H1 (cell line): ENCODE data around the gene ARHGAP15. TPM values are rescaled to one million over a fixed set of nuclear protein-coding genes. Genes with fewer than 3 reads are reported as not detected.

Experiments
- CTCF ChIA-PET: fragments of 300-600 bp; sonication (Branson Sonifier 250); formaldehyde crosslinking; loops from one replicate; lab custom pipeline; 2021; ENCODE audit not compliant: partially characterized antibody; lab: Charles Lee
- POLR2A ChIA-PET: fragments of 300-600 bp; sonication (Branson Sonifier 250); formaldehyde crosslinking; loops from one replicate; lab custom pipeline; 2021; ENCODE audit warnings: inconsistent platforms; ENCODE audit not compliant: partially characterized antibody; lab: Charles Lee
- DNase-seq, 2 experiments: peaks; one replicate each; pipeline versions ENCODE4 v3.0.0 to v3.0.0-alpha.2; 2010 to 2022; ENCODE audit warnings: low spot score in 2 of 2, low read depth in 1 of 2, mixed read lengths in 1 of 2
- FAIRE-seq: peaks from 2 replicates; lab custom pipeline; 2011; peaks lifted over from hg19 to GRCh38; lab: Jason Lieb, UNC
- H2AFZ ChIP-seq: 2 replicates; pipeline ENCODE4 v1.8.1; 2012; ENCODE audit warnings: low read length, inconsistent platforms
- H2AK5ac ChIP-seq: 2 replicates; pipeline ENCODE4 v1.6.1; 2013; ENCODE audit warnings: low read depth, low read length
- H2BK120ac ChIP-seq: replicated peaks from 2 replicates; pipeline ENCODE3; 2013; ENCODE audit warnings: low read depth, low read length, inconsistent platforms
- H2BK12ac ChIP-seq: 2 replicates; pipeline ENCODE4 v1.6.1; 2013; ENCODE audit warnings: low read depth, low read length
- H2BK15ac ChIP-seq: 2 replicates; pipeline ENCODE4 v1.6.1; 2013; ENCODE audit warnings: low read length
- H2BK20ac ChIP-seq: 2 replicates; pipeline ENCODE4 v1.6.1; 2013; ENCODE audit warnings: low read length
- H2BK5ac ChIP-seq: 2 replicates; pipeline ENCODE4 v1.6.1; 2013; ENCODE audit warnings: low read depth, low read length
- H3K14ac ChIP-seq: 2 replicates; pipeline ENCODE4 v1.6.1; 2013; ENCODE audit warnings: inconsistent platforms; ENCODE audit not compliant: insufficient read length
- H3K18ac ChIP-seq: 2 replicates; pipeline ENCODE4 v1.6.1; 2013; ENCODE audit warnings: low read length; ENCODE audit errors: extremely low read depth
- H3K23ac ChIP-seq: 2 replicates; pipeline ENCODE4 v1.6.1; 2013; ENCODE audit warnings: inconsistent platforms; ENCODE audit not compliant: insufficient read length
- H3K23me2 ChIP-seq: 2 replicates; pipeline ENCODE4 v1.6.1; 2013; ENCODE audit warnings: low read depth, low read length
- H3K27ac ChIP-seq: 2 replicates; pipeline ENCODE4 v1.6.1; 2011; ENCODE audit warnings: low read depth, low read length, inconsistent platforms
- H3K27me3 ChIP-seq, 4 experiments: replicated peaks in 1 of 4; 1 replicate in 1 of 4; 2 replicates in 3 of 4; pipeline versions ENCODE4 v1.6.1 to v1.8.1; 2011 to 2013; ENCODE audit warnings: low read length in 3 of 4, mild to moderate bottlenecking in 3 of 4, inconsistent platforms in 2 of 4, mixed read lengths in 2 of 4, moderate library complexity in 1 of 4; ENCODE audit not compliant: control insufficient read depth in 3 of 4, insufficient read depth in 3 of 4; ENCODE audit errors: extremely low read depth in 1 of 4
- H3K36me3 ChIP-seq, 4 experiments: 2 replicates each; pipeline versions ENCODE4 v1.6.1 to v1.8.1; 2011 to 2013; ENCODE audit warnings: mild to moderate bottlenecking in 4 of 4, low read length in 3 of 4, moderate library complexity in 2 of 4, control low read depth in 1 of 4, inconsistent platforms in 1 of 4; ENCODE audit not compliant: insufficient read depth in 4 of 4, control insufficient read depth in 2 of 4
- H3K4ac ChIP-seq: replicated peaks from 2 replicates; pipeline ENCODE3; 2013; ENCODE audit warnings: low read length, low read depth, mixed read lengths, inconsistent platforms; ENCODE audit not compliant: insufficient read length
- H3K4me1 ChIP-seq, 4 experiments: replicated peaks in 1 of 4; 1 replicate in 1 of 4; 2 replicates in 3 of 4; pipeline versions ENCODE4 v1.6.1 to v1.8.1; 2011 to 2013; ENCODE audit warnings: low read length in 3 of 4, inconsistent platforms in 2 of 4, mixed read lengths in 1 of 4; ENCODE audit not compliant: insufficient read depth in 4 of 4, control insufficient read depth in 3 of 4
- H3K4me2 ChIP-seq, 2 experiments: 2 replicates each; pipeline versions ENCODE4 v1.6.1 to v1.8.1; 2011 to 2013; ENCODE audit warnings: low read depth in 2 of 2, low read length in 2 of 2, control low read depth in 1 of 2, inconsistent platforms in 1 of 2, mild to moderate bottlenecking in 1 of 2; ENCODE audit not compliant: insufficient read depth in 1 of 2
- H3K4me3 ChIP-seq, 4 experiments: fragments of 200-600, 300-600 bp in 1 of 4; sonication (generic), shearing (Covaris generic), sonication (Bioruptor Twin) in 1 of 4; 2 replicates each; pipeline versions ENCODE4 v1.5.1 to v1.8.1; 2011 to 2016; ENCODE audit warnings: low read length in 4 of 4, low read depth in 3 of 4, control low read depth in 2 of 4, inconsistent platforms in 2 of 4, mild to moderate bottlenecking in 2 of 4, mixed read lengths in 1 of 4, moderate library complexity in 1 of 4; ENCODE audit not compliant: insufficient read depth in 2 of 4; ENCODE audit errors: extremely low read depth in 1 of 4
- H3K56ac ChIP-seq: replicated peaks from 2 replicates; pipeline ENCODE3; 2013; ENCODE audit warnings: low read depth, mild to moderate bottlenecking, mixed read lengths, low read length, inconsistent platforms; ENCODE audit not compliant: insufficient read length
- H3K79me1 ChIP-seq: 2 replicates; pipeline ENCODE4 v1.6.1; 2013; ENCODE audit warnings: low read depth, low read length, control low read depth
- H3K79me2 ChIP-seq, 2 experiments: 2 replicates each; pipeline versions ENCODE4 v1.6.1 to v1.8.1; 2012 to 2013; ENCODE audit warnings: low read length in 2 of 2, mild to moderate bottlenecking in 2 of 2, inconsistent platforms in 1 of 2; ENCODE audit not compliant: insufficient read depth in 2 of 2, control insufficient read depth in 1 of 2
- H3K9ac ChIP-seq, 4 experiments: replicated peaks in 1 of 4; 1 replicate in 1 of 4; 2 replicates in 3 of 4; pipeline versions ENCODE4 v1.6.1 to v1.8.1; 2011 to 2013; ENCODE audit warnings: low read depth in 3 of 4, low read length in 3 of 4, control low read depth in 2 of 4, mild to moderate bottlenecking in 2 of 4, moderate library complexity in 2 of 4, inconsistent platforms in 1 of 4; ENCODE audit errors: extremely low read depth in 1 of 4
- H3K9me3 ChIP-seq, 2 experiments: 2 replicates each; pipeline versions ENCODE4 v1.6.1 to v1.8.1; 2012 to 2013; ENCODE audit warnings: mild to moderate bottlenecking in 2 of 2, moderate library complexity in 2 of 2, control low read depth in 1 of 2, inconsistent platforms in 1 of 2, low read depth in 1 of 2, low read length in 1 of 2, mixed read lengths in 1 of 2; ENCODE audit not compliant: insufficient read depth in 2 of 2
- H4K20me1 ChIP-seq, 2 experiments: replicated peaks in 1 of 2; 2 replicates each; pipeline versions ENCODE3 to v1.8.1; 2011 to 2013; ENCODE audit warnings: inconsistent platforms in 2 of 2, low read length in 2 of 2, mild to moderate bottlenecking in 1 of 2; ENCODE audit not compliant: insufficient read depth in 2 of 2, control insufficient read depth in 1 of 2
- H4K5ac ChIP-seq: 2 replicates; pipeline ENCODE4 v1.6.1; 2013; ENCODE audit warnings: low read length, low read depth, mixed read lengths, inconsistent platforms; ENCODE audit not compliant: insufficient read length
- H4K8ac ChIP-seq: 2 replicates; pipeline ENCODE4 v1.8.0; 2013; ENCODE audit warnings: mild to moderate bottlenecking, moderate library complexity, low read length, inconsistent platforms; ENCODE audit not compliant: insufficient read depth; ENCODE audit errors: extremely low read depth
- H4K91ac ChIP-seq: replicated peaks from 2 replicates; pipeline ENCODE3; 2013; ENCODE audit warnings: low read length, mixed read lengths, inconsistent platforms; ENCODE audit not compliant: insufficient read length
- ATF3 ChIP-seq: IDR thresholded peaks from 2 replicates; pipeline ENCODE4 v1.6.1; 2011; ENCODE audit warnings: low read depth, mild to moderate bottlenecking, low read length; ENCODE audit not compliant: insufficient read depth
- GTF2F1 ChIP-seq: IDR thresholded peaks from 2 replicates; pipeline ENCODE4 v1.6.1; 2012; ENCODE audit warnings: low read depth, low read length, improper control_type of control experiment, borderline replicate concordance
- RXRA ChIP-seq: IDR thresholded peaks from 2 replicates; pipeline ENCODE4 v1.6.1; 2011; ENCODE audit warnings: low read depth, mild to moderate bottlenecking, low read length, moderate library complexity; ENCODE audit not compliant: insufficient read depth
- SP2 ChIP-seq: IDR thresholded peaks from 2 replicates; pipeline ENCODE4 v1.6.1; 2012; ENCODE audit warnings: mild to moderate bottlenecking, low read length, inconsistent platforms
- TAF7 ChIP-seq: optimal IDR thresholded peaks from 2 replicates; pipeline ENCODE3; 2011; ENCODE audit warnings: low read depth, mild to moderate bottlenecking, inconsistent platforms, low read length, moderate library complexity, borderline replicate concordance
- TCF12 ChIP-seq: IDR thresholded peaks from 2 replicates; pipeline ENCODE4 v1.6.1; 2011; ENCODE audit warnings: low read depth, mild to moderate bottlenecking, low read length
- polyA plus RNA-seq, 7 experiments: library from polyadenylated mRNA; depleted of rRNA in 3 of 7; stranded (reverse) in 5 of 7; unstranded in 2 of 7; fragments of >200 nt in 5 of 7; fragments of 200-250 nt in 2 of 7; gene quantifications; 1 replicate in 5 of 7; 2 replicates in 1 of 7; 4 replicates in 1 of 7; pipeline versions ENCODE4 v1.2.1 to v1.2.3, GENCODE V29; 2011 to 2013; ENCODE audit warnings: missing spikeins in 2 of 7, mixed read lengths in 2 of 7
- total RNA-seq: library from RNA; stranded (reverse); fragmentation: NEBNext Ultra II Directional; extraction: Animal tissue kit (Norgen Biotek cat#: 25700); gene quantifications from 2 replicates; pipeline ENCODE4 v1.2.1, GENCODE V29; 2021

Gene ARHGAP15
- total and polyA plus RNA-seq, 2 of the 8 experiments (the other 6 are each of a cell fraction or from before 2014, with no cell fraction given), result not detected

DNA sequence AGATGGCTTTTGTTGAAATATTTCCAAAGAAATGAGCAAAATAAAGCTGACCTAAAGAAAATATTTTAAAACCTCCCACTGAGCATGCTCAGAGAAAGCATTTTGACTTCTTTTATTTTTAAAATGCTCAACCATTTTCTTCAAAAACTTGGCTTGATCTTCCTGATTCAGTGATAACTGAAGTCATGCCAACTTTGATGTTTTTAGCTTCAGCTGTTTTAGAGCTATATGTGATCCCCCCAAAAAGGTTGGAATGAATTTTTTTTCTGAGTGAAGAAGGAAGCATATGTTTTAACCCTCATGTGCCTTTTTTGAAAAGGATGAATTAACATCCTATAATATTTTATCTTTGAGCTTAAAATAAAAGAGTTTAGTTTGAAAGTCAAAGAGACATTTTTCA lies 612.0 kb downstream of the ARHGAP15 start:
- no peak overlapping the region for H3K56ac ChIP-seq
- no peaks in the 10 kb centered on the region for H4K20me1 ChIP-seq
- no peak overlapping the region for H2AK5ac ChIP-seq
- H3K4me1 ChIP-seq, result peaks cover 0 to 6% (median 4%) of the 10 kb centered on the region in 4 experiments; a peak in 4 of 7 replicates
- no peak for DNase-seq
- no peak overlapping the region for H4K91ac ChIP-seq
- no peak overlapping the region for H4K5ac ChIP-seq
- no peak overlapping the region for H2BK12ac ChIP-seq
- H3K9me3 ChIP-seq, result no peaks in the 10 kb centered on the region
- no peaks in the 10 kb centered on the region for H3K79me1 ChIP-seq
- no peak overlapping the region for H3K4me2 ChIP-seq
- H2AFZ ChIP-seq, result no peak overlapping the region
- POLR2A ChIA-PET, result no interaction called here
- H4K8ac ChIP-seq, result no peak overlapping the region
- H3K23ac ChIP-seq, result no peak overlapping the region
- H2BK15ac ChIP-seq, result no peak overlapping the region
- H2BK120ac ChIP-seq, result no peak overlapping the region
- H3K18ac ChIP-seq, result no peak overlapping the region
- H3K36me3 ChIP-seq, result no peaks in the 10 kb centered on the region
- no peaks in the 10 kb centered on the region for H3K79me2 ChIP-seq
- no peak overlapping the region for H3K4ac ChIP-seq
- no peak overlapping the region for H3K9ac ChIP-seq
- no peak overlapping the region for H3K4me3 ChIP-seq
- no peak overlapping the region for H2BK20ac ChIP-seq
- H3K23me2 ChIP-seq, result no peaks in the 10 kb centered on the region
- no peak overlapping the region for H3K27ac ChIP-seq
- H3K27me3 ChIP-seq, result no peaks in the 10 kb centered on the region
- H2BK5ac ChIP-seq, result no peak overlapping the region
- FAIRE-seq, result no peak
- no peak overlapping the region for H3K14ac ChIP-seq
- CTCF ChIA-PET, result interaction anchor here (1.0 to 3.8 kb wide), 7 partner anchors 11 to 286 kb away, joined by 3 to 22 read pairs (median 4); no protein-coding TSS in a partner anchor
- TF ChIP-seq TCF12 (no peak), ATF3 (no peak), RXRA (no peak), GTF2F1 (no peak), SP2 (no peak), TAF7 (no peak)
